GM18909 (cell line): ENCODE measurements around the gene CDK5RAP2.
A peak's percentile ranks its signal among the peaks of the same experiment; 100 is the strongest.
"Not testable (repeated sequence)": the region's sequence is repeated elsewhere in the genome, so short reads cannot be mapped to it uniquely, and the experiment has no call there.

Experiments used
- ATAC-seq: cut with Tn5 transposase; IDR thresholded peaks from one replicate; pipeline ENCODE4 v1.9.1; 2021; ENCODE audit warnings: mild to moderate bottlenecking; ENCODE audit not compliant: unreplicated experiment, poor library complexity

CDK5RAP2 gene

GRCh38 chr9:120480707-120481106 lies 99.3 kb downstream of the CDK5RAP2 start:
- no peak for ATAC-seq

- ATAC-seq = no peak
Measured at GRCh38 chr9:120478208-120478607, 101.8 kb downstream of the CDK5RAP2 start.

GRCh38 chr9:120477534-120478001 lies 102.4 kb downstream of the CDK5RAP2 start:
- peak; percentile 64 for ATAC-seq

GRCh38 chr9:120475341-120475740 lies 104.6 kb downstream of the CDK5RAP2 start:
- ATAC-seq = no peak

GRCh38 chr9:120474591-120475243 lies 105.2 kb downstream of the CDK5RAP2 start:
- no peak for ATAC-seq

GRCh38 chr9:120473608-120474007 lies 106.4 kb downstream of the CDK5RAP2 start:
- ATAC-seq = no peak

GRCh38 chr9:120465685-120466407 lies 114.1 kb downstream of the CDK5RAP2 start:
- no peak for ATAC-seq

GRCh38 chr9:120464887-120465421 lies 115.0 kb downstream of the CDK5RAP2 start:
- ATAC-seq = no peak

GRCh38 chr9:120464176-120464886 lies 115.6 kb downstream of the CDK5RAP2 start:
- ATAC-seq = no peak

GRCh38 chr9:120463765-120464164 lies 116.2 kb downstream of the CDK5RAP2 start:
- no peak for ATAC-seq

- not testable (repeated sequence) for ATAC-seq
Measured at GRCh38 chr9:120461677-120462076, 118.3 kb downstream of the CDK5RAP2 start.

GRCh38 chr9:120456218-120456617 lies 123.7 kb downstream of the CDK5RAP2 start:
- ATAC-seq = no peak

GRCh38 chr9:120454467-120454866 lies 125.5 kb downstream of the CDK5RAP2 start:
- ATAC-seq = no peak

GRCh38 chr9:120453792-120454191 lies 126.2 kb downstream of the CDK5RAP2 start:
- no peak for ATAC-seq

GRCh38 chr9:120452631-120453030 lies 127.3 kb downstream of the CDK5RAP2 start:
- ATAC-seq = no peak

GRCh38 chr9:120450916-120451315 lies 129.1 kb downstream of the CDK5RAP2 start:
- ATAC-seq = no peak

- ATAC-seq = no peak
Measured at GRCh38 chr9:120449566-120449965, 130.4 kb downstream of the CDK5RAP2 start.

GRCh38 chr9:120447959-120448500 lies 131.9 kb downstream of the CDK5RAP2 start:
- ATAC-seq = no peak

GRCh38 chr9:120446671-120447070 lies 133.3 kb downstream of the CDK5RAP2 start:
- ATAC-seq = no peak

- ATAC-seq = no peak
Measured at GRCh38 chr9:120443976-120444375, 136.0 kb downstream of the CDK5RAP2 start.

GRCh38 chr9:120443489-120443888 lies 136.5 kb downstream of the CDK5RAP2 start:
- no peak for ATAC-seq
